ENCODE measurements around the gene KRTAP2-4. TPM values are rescaled to one million over a fixed set of nuclear protein-coding genes. Genes with fewer than 3 reads are reported as not detected.

Gene KRTAP2-4
- total and polyA plus RNA-seq, 2 donors (not counting 3 experiments of a cell fraction or from before 2014, with no cell fraction given) = not detected

- Histone ChIP-seq H2AFZ (ENCODE audit: low read depth, low read length) (no peak within 1 kb of the TSS), H3K9me3 (replicated peaks; ENCODE audit: control insufficient read depth, insufficient read depth, low read length) (no peaks in the 10 kb centered on the region), H3K79me2 (ENCODE audit: control insufficient read depth, insufficient read depth, low read length) (no peaks in the 10 kb centered on the region), H3K4me1 (ENCODE audit: control insufficient read depth, extremely low read depth, insufficient read depth, low read length) (no peaks in the 10 kb centered on the region), H3K27me3 (ENCODE audit: control insufficient read depth in 2 of 2, insufficient read depth in 2 of 2, low read length in 2 of 2) (peaks cover 2% of the 10 kb centered on the region in 2 experiments), H3K4me3 (replicated peaks in 1 of 3; ENCODE audit: insufficient read depth in 1 of 3, low read depth in 1 of 3, low read length in 3 of 3) (no peak within 1 kb of the TSS), H3K27ac (ENCODE audit: insufficient read depth, low read depth, low read length) (no peak within 1 kb of the TSS), H3K9me1 (replicated peaks; ENCODE audit: control insufficient read depth, extremely low read depth, insufficient read depth, low read length) (no peaks in the 10 kb centered on the region), H3K36me3 (ENCODE audit: control insufficient read depth in 2 of 2, extremely low read depth in 1 of 2, insufficient read depth in 2 of 2, low read length in 2 of 2) (no peaks in the 10 kb centered on the region), H4K20me1 (replicated peaks; ENCODE audit: control insufficient read depth, extremely low read depth, insufficient read depth, low read length) (no peaks in the 10 kb centered on the region), H3K4me2 (ENCODE audit: insufficient read depth, low read length) (no peak within 1 kb of the TSS), H3K9ac (replicated peaks; ENCODE audit: extremely low read depth, insufficient read depth, low read length) (no peak within 1 kb of the TSS)
- FAIRE-seq = no peak
- POLR2A ChIA-PET = no interaction called here
- no peak for DNase-seq (ENCODE audit: low read depth, low spot score)
- intact Hi-C loops (cut with micrococcal nuclease) (loop anchor here (10.0 kb wide), 1 partner anchor 755 kb away; no protein-coding TSS in a partner anchor), dilution Hi-C loops (cut with MboI; ENCODE audit: extremely low pct_ligation_motif_present, low sequenced_read_pairs) (no loop called here)
- no TSS peak for BruUV-seq (replicated peaks)
- CTCF ChIA-PET = interaction anchor here (1.1 kb wide), 1 partner anchor 40 kb away, joined by 3 read pairs; no protein-coding TSS in a partner anchor
- TF ChIP-seq POLR2AphosphoS5 (IDR thresholded peaks at IDR 0.05; ENCODE audit: insufficient read depth, low read depth, low read length) (no peak), MYC (IDR thresholded peaks at IDR 0.05; ENCODE audit: low read depth, low read length) (no peak), CTCF (IDR thresholded peaks at IDR 0.05; ENCODE audit: extremely low read depth in 1 of 2, insufficient read depth in 1 of 2, low read depth in 1 of 2, low read length in 2 of 2) (no peak), JUN (IDR thresholded peaks at IDR 0.05; ENCODE audit: borderline replicate concordance, insufficient read depth, insufficient read length, low read depth) (no peak), FOS (IDR thresholded peaks at IDR 0.05; ENCODE audit: borderline replicate concordance, insufficient read depth, low read length) (no peak), MAX (IDR thresholded peaks at IDR 0.05; ENCODE audit: insufficient read depth, insufficient read length) (no peak), POLR2A (IDR thresholded peaks at IDR 0.05; ENCODE audit: low read depth, low read length) (no peak), EZH2 (IDR thresholded peaks at IDR 0.05; ENCODE audit: borderline replicate concordance, low read depth, low read length, severe bottlenecking) (no peak)
These were observed 35.9 kb downstream of the KRTAP2-4 start, which contains the start of gene KRTAP1-4 for GRCh38 chr17:41029633-41030245. KRTAP1-4 (minus strand) TSS chr17:41030195; CDS start chr17:41030078, 117 bp downstream.
